SKM-1 (cell line): Measurements from ENCODE around the gene DMRTC1.
"Not testable (repeated sequence)": the region's sequence is repeated elsewhere in the genome, so short reads cannot be mapped to it uniquely, and the experiment has no call there.

Experiments
- DNase-seq: peaks from one replicate; lab custom pipeline; 2025; ENCODE audit not compliant: unreplicated experiment; lab: John Stamatoyannopoulos, UW

The DMRTC1 gene, protein sequence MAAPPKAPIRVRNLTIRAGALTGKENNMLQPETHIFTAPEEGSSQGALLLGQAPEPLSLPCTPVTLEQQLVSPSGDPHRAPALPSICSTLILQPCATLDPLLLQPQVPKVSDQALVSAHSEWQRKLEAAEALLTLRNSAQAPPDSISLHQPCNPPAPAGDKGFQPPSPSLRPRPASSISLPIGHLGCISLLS

DNA sequence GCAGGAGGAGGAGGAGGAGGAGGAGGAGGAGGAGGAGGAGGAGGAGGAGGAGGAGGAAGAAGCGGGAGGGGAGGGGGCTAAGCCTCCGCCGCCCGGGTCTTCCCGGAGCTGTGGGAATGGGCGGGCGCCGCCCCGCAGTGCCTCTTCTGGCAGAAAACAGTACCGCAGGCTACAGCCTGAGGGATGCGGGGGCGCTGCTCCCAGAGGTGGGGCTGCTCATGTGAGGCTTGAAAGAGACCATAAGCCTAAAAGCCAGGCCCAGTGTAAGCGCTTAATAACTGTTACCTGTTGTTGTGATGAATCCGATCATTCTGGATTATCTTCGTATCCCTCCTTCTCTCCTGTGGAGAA, at the start of gene DMRTC1:
Gene DMRTC1 (minus strand): TSS at position 19 of the 351 bp plus-strand sequence. CDS start 68,143 bp downstream, outside the sequence.
- DNase-seq: not testable (repeated sequence)

DNA sequence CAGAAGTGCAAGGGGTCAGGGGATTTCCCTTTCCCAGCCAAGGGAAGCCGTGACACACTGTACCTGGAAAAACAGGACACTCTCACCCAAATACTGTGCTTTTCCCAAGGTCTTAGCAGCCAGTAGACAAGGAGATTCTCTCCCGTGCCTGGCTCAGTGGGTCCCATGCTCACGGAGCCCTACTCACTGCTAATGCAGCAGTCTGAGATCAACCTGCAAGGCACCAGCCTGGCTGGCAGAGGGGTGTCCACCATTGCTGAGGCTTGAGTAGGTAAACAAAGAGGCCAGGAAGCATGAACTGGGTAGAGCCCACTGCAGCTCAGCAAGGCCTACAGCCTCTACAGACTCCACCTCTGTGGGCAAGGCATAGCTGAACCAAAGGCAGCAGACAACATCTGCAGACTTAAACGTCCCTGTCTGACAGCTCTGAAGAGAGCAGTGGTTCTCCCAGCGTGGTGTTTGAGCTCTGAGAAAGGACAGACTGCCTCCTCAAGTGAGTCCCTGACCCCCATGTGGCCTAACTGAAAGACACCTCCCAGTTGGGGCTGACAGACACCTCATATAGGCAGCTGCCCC, 37.3 kb upstream of the DMRTC1 start:
- not testable (repeated sequence) for DNase-seq

DNA sequence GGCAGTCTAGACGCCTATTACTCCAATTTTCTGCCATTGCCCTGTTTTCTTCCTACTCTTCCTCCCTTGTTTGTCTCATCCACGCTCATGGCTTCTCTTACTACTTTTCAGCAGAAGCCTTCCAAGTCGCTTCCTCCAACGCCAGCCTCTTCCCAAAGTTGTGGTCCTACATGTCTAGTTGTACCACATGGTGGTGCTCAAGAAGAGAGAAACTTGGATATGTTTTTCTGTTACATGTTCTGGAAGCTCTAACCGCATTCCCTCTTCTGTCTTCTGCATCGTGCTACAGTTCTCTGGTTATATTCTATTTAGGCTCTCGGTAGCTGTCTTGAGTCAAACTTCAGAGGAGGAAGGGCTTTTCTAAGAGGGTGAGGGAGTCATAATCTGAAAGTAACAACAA, 31.2 kb upstream of the DMRTC1 start:
- not testable (repeated sequence) for DNase-seq

DNA sequence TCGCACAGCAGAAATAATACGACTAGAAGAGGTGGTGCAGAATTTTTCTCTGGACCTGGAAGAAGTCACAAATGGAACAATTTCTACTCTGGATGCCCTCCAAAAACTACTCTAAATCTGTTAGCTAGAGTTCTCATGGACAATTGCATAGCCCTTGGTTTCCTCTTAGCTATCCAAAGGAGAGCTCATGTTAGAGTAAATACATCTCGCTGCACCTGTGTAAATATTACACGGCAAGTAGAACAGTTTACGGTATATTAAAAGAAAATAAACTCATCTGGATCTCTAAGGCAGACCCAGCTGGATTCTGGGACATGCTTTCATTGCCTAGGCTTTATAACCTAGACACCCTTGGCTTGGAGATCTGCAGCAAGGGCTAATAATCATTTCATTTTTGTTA, 28.2 kb upstream of the DMRTC1 start:
- not testable (repeated sequence) for DNase-seq

DNA sequence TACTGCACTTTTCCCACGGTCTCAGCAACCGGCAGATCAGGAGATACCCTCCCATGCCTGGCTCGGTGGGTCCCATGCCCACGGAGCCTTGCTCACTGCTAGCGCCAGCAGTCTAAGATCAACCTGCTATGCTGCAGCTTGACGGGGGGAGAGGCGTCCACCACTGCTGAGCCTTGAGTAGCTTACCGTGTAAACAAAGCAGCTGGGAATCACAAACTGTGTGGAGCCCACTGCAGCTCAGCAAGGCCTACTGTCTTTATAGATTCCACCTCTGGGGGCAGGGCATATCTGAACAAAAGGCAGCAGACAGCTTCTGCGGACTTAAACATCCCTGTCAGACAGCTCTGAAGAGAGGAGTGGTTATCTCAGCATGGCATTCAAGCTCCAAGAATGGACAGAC, 16.3 kb upstream of the DMRTC1 start:
- DNase-seq: not testable (repeated sequence)

DNA sequence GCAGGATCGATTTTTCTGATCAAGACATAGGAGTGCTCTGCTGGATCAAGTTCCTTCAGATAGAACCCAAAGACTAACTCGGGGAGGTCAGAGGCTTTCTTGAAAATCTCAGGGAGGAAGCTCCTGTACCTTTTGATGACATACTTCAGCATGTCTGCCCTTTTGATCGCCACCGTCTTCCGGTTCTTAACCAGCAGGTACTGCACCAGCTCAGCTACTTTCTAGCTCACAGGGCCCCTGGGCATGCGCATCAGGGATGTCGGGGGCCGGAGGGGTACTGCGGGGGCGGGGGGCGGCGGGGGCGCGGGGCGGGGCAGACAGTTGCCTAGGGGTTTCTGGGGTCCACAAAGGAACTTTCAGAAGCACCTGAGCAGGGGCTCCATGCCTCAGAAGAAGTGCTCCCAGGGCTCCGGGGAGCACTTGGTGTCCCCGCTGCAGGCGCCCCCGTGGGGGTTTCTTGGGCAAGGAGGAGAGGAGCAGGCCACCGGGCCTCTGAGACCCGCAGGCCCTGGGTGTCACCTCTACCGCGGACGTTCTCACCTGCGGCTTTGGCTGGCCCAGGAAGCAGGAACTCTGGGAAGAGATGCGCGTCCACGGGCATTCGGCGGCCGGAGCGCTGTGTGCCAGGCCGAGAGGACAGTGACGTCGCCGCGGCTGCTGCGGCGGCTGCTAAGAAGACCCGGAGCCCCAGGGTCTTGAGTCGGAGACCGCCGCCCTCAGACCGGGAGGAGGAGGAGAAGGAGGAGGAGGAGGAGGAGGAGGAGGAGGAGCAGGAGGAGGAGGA, 410 bp downstream of the DMRTC1 start:
- not testable (repeated sequence) for DNase-seq

DNA sequence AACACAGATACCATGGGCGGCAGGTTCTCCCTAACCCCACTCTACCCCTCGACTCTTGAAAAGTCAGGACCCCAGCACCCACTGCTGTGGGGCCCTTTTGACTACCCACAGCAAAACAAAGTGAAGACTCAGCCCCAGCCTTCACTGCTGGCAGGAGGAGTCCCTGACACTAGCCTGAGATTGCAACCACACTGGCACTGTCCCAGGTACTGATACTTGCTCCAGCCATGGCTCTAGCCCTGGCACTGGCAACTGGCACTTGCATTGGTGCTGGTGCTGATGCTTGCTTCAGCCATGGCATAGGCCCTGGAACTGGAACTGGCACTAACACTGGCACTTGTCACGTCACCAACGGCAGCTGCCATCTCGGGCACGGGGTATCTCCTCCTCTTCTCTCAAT, 1.4 kb downstream of the DMRTC1 start:
- DNase-seq: not testable (repeated sequence)

DNA sequence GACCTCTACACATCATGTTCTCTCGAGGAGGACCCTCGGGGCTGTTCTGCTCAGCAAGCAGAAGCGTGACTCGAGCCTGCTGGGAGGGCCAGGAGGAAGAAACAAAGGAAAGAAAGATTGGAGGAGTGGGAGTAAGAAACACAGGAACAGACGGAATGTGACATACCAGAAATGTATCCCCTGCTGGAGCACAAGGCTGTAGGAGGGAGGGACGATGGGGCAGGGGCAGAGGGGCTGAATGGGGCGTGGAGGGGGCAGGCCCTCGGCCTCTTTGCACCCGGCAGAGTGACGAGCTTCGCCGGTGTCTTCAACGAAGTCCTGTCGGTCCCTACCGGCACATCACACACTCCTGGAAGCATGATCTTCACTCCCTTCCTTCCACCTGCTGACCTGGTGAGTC, 5.7 kb downstream of the DMRTC1 start, which contains the start of gene FAM236A:
Gene FAM236A (plus strand): TSS at position 301 of the 400 bp plus-strand sequence. CDS start 57 bp downstream, at position 358.
- not testable (repeated sequence) for DNase-seq

DNA sequence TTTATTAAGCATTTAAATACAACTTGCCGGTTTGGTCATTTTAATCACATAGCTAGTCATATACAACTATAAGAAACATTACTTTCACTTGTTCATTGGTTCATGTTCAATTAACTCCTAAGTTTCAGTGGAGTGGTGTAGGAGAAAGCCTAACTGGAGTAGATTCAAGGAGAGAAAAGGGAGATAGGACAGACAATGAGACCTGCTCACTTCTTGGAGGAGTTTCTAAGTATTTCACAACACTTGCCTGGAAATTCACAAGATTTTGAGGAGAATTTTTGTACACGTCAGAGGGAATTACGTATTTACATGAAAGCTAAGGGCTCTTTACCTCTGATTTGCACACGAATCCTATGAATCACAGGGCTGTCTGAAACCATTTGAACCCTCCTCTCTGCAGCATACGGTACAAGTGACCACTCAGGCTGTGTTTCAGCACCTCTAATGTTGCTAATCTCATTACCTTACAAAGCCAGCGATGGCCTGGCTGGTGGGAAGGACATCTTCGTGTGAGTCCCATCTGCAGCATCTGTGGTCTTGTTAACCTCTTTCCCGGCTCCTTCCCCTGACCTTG, 6.7 kb downstream of the DMRTC1 start:
- DNase-seq: not testable (repeated sequence)

DNA sequence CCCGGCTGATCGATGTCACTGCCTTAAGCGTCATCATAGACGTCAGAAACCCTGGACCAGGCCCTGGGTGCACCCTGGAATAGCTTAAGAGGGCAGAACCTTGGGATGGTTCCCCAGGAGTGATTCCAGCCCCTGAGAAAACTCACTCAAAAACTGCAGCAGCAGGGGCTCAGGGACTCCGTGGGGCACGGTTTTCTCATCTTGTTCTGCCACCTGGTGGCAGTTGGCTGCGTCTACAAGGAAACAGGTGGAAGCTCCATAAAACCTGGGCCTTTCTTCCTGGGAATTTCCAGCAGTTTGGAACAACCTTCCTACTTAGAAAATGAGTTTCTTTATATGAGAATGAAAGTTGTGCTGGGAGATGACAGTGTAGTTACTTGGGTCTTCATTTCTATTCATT, 7.2 kb downstream of the DMRTC1 start:
- DNase-seq: not testable (repeated sequence)

DNA sequence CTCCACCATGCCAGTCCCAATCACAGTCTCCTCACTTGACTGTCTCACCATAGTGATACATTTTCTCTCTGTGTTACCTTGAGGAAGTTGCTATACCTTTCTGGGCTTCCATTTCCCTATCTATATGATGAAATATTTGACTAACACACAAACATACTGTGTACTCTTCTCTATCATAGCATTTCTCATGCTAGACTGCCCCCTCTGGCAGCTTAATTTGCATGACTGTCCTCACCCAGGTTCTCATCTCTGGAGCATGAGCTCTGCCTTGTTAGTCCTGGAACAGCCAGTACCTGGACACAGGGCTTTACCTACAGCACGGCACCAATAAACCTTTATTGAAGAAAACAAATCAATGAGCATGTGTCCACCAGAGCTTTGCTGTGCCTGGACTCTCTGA, 11.4 kb downstream of the DMRTC1 start:
- DNase-seq: not testable (repeated sequence)

DNA sequence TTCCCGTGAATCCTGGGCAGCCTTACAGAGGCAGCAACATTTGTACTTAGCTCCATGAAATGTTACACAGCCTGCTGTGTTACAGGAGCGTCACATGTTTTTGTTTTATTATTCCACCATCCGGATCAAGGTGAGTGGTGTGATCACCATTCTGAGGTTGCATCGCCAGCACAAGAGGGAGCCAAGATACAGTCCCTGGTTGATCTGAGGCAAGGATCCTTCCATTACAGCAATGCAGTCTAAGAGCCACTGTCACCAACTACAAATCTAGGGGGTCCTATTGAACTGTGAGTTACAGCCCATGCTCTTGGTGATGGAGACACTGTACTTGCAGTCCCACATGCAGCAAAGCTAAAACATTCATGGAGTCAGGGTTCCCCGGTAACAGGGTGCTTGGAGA, 27.5 kb downstream of the DMRTC1 start:
- not testable (repeated sequence) for DNase-seq

DNA sequence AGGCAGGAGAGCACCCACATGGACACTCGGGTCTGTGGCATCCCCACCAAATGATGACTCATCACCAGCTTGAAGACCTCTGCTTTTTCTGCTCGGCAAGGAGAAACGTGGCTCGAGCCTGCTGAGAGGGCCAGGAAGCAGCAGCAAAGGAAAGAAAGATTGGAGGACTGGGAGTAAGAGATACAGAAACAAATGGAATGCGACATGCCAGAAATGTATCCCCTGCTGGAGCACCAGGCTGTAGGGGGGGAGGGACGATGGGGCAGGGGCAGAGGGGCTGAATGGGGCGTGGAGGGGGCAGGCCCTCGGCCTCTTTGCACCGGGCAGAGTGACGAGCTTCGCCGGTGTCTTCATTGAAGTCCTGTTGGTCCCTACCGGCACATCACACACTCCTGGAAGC, 31.3 kb downstream of the DMRTC1 start, which contains the start of gene FAM236C:
Gene FAM236C (plus strand): TSS at position 301 of the 400 bp plus-strand sequence. CDS start 100 bp downstream, outside the sequence.
- not testable (repeated sequence) for DNase-seq

DNA sequence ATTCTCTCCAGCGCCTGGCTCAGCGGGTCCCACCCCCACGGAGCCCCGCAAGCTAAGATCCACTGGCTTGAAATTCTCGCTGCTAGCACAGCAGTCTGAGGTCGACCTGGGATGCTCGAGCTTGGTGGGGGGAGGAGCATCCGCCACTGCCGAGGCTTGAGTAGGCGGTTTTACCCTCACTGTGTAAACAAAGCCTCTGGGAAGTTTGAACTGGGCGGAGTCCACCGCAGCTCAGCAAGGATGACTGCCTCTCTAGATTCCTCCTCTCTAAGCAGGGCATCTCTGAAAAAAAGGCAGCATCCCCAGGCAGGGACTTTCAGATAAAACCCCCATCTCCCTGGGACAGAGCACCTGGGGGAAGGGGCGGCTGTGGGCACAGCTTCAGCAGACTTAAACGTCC, 53.9 kb downstream of the DMRTC1 start:
- not testable (repeated sequence) for DNase-seq

DNA sequence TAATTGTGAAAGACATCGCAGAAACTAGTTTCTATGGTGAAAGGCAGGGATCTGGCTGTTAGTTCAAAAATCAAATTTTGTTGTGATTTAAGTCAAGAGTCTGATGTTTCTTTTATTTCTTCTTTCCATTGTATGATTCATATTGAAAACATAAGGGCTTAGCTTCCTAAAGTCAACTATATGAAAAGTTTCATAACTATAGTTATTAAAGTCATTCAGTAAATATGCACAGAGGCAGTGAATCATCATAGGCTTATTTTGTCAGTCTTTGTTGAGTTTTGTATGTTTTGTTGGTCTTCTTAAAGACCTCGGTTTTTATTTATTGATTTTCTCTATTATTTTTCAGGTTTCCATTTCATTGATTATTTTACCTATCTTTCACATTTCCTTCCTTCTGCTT, 60.7 kb downstream of the DMRTC1 start:
- DNase-seq: not testable (repeated sequence)

DNA sequence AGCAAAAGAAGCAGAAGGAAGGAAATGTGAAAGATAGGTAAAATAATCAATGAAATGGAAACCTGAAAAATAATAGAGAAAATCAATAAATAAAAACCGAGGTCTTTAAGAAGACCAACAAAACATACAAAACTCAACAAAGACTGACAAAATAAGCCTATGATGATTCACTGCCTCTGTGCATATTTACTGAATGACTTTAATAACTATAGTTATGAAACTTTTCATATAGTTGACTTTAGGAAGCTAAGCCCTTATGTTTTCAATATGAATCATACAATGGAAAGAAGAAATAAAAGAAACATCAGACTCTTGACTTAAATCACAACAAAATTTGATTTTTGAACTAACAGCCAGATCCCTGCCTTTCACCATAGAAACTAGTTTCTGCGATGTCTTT, 106.1 kb downstream of the DMRTC1 start:
- not testable (repeated sequence) for DNase-seq

DNA sequence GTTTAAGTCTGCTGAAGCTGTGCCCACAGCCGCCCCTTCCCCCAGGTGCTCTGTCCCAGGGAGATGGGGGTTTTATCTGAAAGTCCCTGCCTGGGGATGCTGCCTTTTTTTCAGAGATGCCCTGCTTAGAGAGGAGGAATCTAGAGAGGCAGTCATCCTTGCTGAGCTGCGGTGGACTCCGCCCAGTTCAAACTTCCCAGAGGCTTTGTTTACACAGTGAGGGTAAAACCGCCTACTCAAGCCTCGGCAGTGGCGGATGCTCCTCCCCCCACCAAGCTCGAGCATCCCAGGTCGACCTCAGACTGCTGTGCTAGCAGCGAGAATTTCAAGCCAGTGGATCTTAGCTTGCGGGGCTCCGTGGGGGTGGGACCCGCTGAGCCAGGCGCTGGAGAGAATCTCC, 112.9 kb downstream of the DMRTC1 start:
- DNase-seq: not testable (repeated sequence)
